K562 (cell line): ENCODE measurements around the gene EPHA7. TPM values are rescaled to one million over a fixed set of nuclear protein-coding genes. Genes with fewer than 3 reads are reported as not detected.

Experiments used
- ATAC-seq: fragments of 200-7000 bp; cut with Tn5 transposase; 3 replicates; pipeline ENCODE4 v1.9.1; 2020; ENCODE audit warnings: moderate library complexity
- BruUV-seq: library from RNA; stranded (reverse); fragments of 400-500 nt; replicated peaks from 2 replicates; lab custom pipeline; 2021; lab: Mats Ljungman, UMichigan
- CTCF ChIA-PET: fragments of 300-600 bp; formaldehyde crosslinking; extraction: SDS; loops from one replicate; lab custom pipeline; 2021; ENCODE audit warnings: low intra/inter-chr PET ratio; lab: Yijun Ruan, JAX
- POLR2A ChIA-PET: fragments of 300-600, 350-650 bp; sonication (Branson Sonifier 250); formaldehyde crosslinking; extraction: SDS; loops from one replicate; lab custom pipeline; 2021; ENCODE audit warnings: antibody characterized with exemption, inconsistent platforms; lab: Yijun Ruan, JAX
- DNase-seq, 4 experiments: peaks; one replicate each; pipeline versions ENCODE4 v3.0.0 to v3.0.0-alpha.2; 2011 to 2018; ENCODE audit warnings: low spot score in 3 of 4, mixed read lengths in 3 of 4; ENCODE audit errors: extremely low read depth in 1 of 4
- FAIRE-seq: peaks from 2 replicates; lab custom pipeline; 2011; peaks lifted over from hg19 to GRCh38; lab: Jason Lieb, UNC
- H2AFZ ChIP-seq: 2 replicates; pipeline ENCODE4 v1.6.0; 2011; ENCODE audit warnings: low read depth, low read length, control low read depth, inconsistent platforms
- H3K27ac ChIP-seq: fragments of 200-600 bp; 3 replicates; pipeline ENCODE4 v1.8.0; 2011; ENCODE audit warnings: low read depth, mild to moderate bottlenecking, control low read depth, inconsistent platforms, low read length, moderate library complexity, mixed read lengths; ENCODE audit errors: extremely low read depth
- H3K27me3 ChIP-seq, 2 experiments: fragments of 300-600 bp in 1 of 2; 2 replicates in 1 of 2; 3 replicates in 1 of 2; pipeline versions ENCODE4 v1.6.0 to v1.8.0; 2011; ENCODE audit warnings: inconsistent platforms in 2 of 2, low read length in 2 of 2, mild to moderate bottlenecking in 1 of 2, mixed read lengths in 1 of 2, moderate library complexity in 1 of 2; ENCODE audit not compliant: control insufficient read depth in 2 of 2, insufficient read depth in 2 of 2
- H3K36me3 ChIP-seq: fragments of 300-600 bp; 3 replicates; pipeline ENCODE4 v1.8.0; 2011; ENCODE audit warnings: mild to moderate bottlenecking, low read length, inconsistent platforms; ENCODE audit not compliant: control insufficient read depth, insufficient read depth
- H3K4me1 ChIP-seq, 2 experiments: fragments of 200-600 bp in 1 of 2; replicated peaks in 1 of 2; 2 replicates in 1 of 2; 3 replicates in 1 of 2; pipeline versions ENCODE4 v1.5.1 to v1.8.0; 2011; ENCODE audit warnings: inconsistent platforms in 2 of 2, low read length in 2 of 2, mild to moderate bottlenecking in 1 of 2, mixed read lengths in 1 of 2, moderate library complexity in 1 of 2; ENCODE audit not compliant: control insufficient read depth in 2 of 2, insufficient read depth in 2 of 2
- H3K4me2 ChIP-seq: 2 replicates; pipeline ENCODE4 v1.6.1; 2011; ENCODE audit warnings: low read length, control low read depth, inconsistent platforms, mixed read lengths; ENCODE audit not compliant: insufficient read depth
- H3K4me3 ChIP-seq: fragments of 200-600 bp; sonication (generic), shearing (Covaris generic); 2 replicates; pipeline ENCODE4 v1.5.1; 2016; ENCODE audit warnings: control low read depth, inconsistent platforms
- H3K79me2 ChIP-seq: fragments of 200-600 bp; 3 replicates; pipeline ENCODE4 v1.8.0; 2011; ENCODE audit warnings: low read length, inconsistent platforms; ENCODE audit not compliant: control insufficient read depth, insufficient read depth
- H3K9ac ChIP-seq, 2 experiments: 2 replicates each; pipeline versions ENCODE4 v1.6.0 to v1.6.1; 2011; ENCODE audit warnings: low read depth in 2 of 2, low read length in 2 of 2, control low read depth in 1 of 2, inconsistent platforms in 1 of 2, mild to moderate bottlenecking in 1 of 2, mixed read lengths in 1 of 2; ENCODE audit not compliant: insufficient read depth in 1 of 2
- H3K9me1 ChIP-seq: one replicate; pipeline ENCODE4 v1.6.0; 2011; ENCODE audit warnings: inconsistent platforms, mild to moderate bottlenecking, low read length, moderate library complexity; ENCODE audit not compliant: control insufficient read depth, insufficient read depth
- H3K9me3 ChIP-seq: replicated peaks from 2 replicates; pipeline ENCODE4 v1.5.1; 2011; ENCODE audit warnings: low read depth, low read length, inconsistent platforms; ENCODE audit not compliant: control insufficient read depth, insufficient read depth
- H4K20me1 ChIP-seq: replicated peaks from 2 replicates; pipeline ENCODE4 v1.6.1; 2011; ENCODE audit warnings: low read length, inconsistent platforms, mixed read lengths; ENCODE audit not compliant: control insufficient read depth, insufficient read depth
- SAFB ChIP-seq: fragments of 200-400 bp; formaldehyde crosslinking; IDR thresholded peaks from 2 replicates; pipeline ENCODE4 v1.6.1; 2017; ENCODE audit warnings: low read depth, low read length, borderline replicate concordance
- SIRT6 ChIP-seq: IDR thresholded peaks from one replicate; pipeline ENCODE4 v1.6.1; 2012; ENCODE audit warnings: low read depth, mild to moderate bottlenecking, control low read depth, inconsistent platforms, low read length, moderate library complexity
- WGBS: fragments of 100-300 bp; shearing (Covaris generic); methylation state at CpG from one replicate; pipeline ENCODE4 v1.1.6; 2016; ENCODE audit warnings: low coverage, mixed read lengths; ENCODE audit not compliant: insufficient coverage; ENCODE audit errors: missing lambda C conversion rate; 5-methylcytosine and 5-hydroxymethylcytosine counted together
- in situ Hi-C: fragments of 300-500 bp; cut with MboI; formaldehyde crosslinking; loops from 4 replicates; pipeline ENCODE4 v1.15.0; 2018; ENCODE audit warnings: inconsistent platforms, mixed read lengths
- intact Hi-C: fragments of 100-400 bp; cut with micrococcal nuclease; formaldehyde crosslinking; loops from 2 replicates; pipeline ENCODE4 v1.14.2; 2022
- polyA plus RNA-seq, 8 experiments: library from polyadenylated mRNA; depleted of rRNA in 4 of 8; stranded (reverse) in 5 of 8; unstranded in 3 of 8; fragments of >200 nt; fragmentation: Nextera tagmentation in 2 of 8; fragmentation: Illumina TruSeq in 1 of 8; extraction: Ambion mirVana in 2 of 8; extraction: Trizol in 1 of 8; gene quantifications; 2 replicates each; pipeline versions ENCODE4 v1.2.1 to v1.2.3, GENCODE V29; 2011 to 2014; ENCODE audit warnings: inconsistent platforms in 1 of 8, missing spikeins in 1 of 8
- total RNA-seq, 7 experiments: library from RNA; depleted of rRNA in 6 of 7; stranded (reverse); fragments of >200 nt in 6 of 7; fragmentation: Illumina TruSeq in 2 of 7; extraction: Trizol in 2 of 7; gene quantifications; 2 replicates each; pipeline versions ENCODE4 v1.2.1 to v1.2.3, GENCODE V29; 2011 to 2021; ENCODE audit warnings: low replicate concordance in 1 of 7
- TF ChIP-seq, protein P1 (sequence below): sonication (generic); formaldehyde crosslinking; IDR thresholded peaks from 2 replicates; pipeline ENCODE4 v1.8.0; 2022; ENCODE audit warnings: mild to moderate bottlenecking, missing genetic modification reagents
- TF ChIP-seq, protein P2 (sequence below): fragments of 200-400 bp; formaldehyde crosslinking; IDR thresholded peaks from 2 replicates; pipeline ENCODE4 v1.6.1; 2017; ENCODE audit warnings: mild to moderate bottlenecking, low read depth, low read length, moderate library complexity

EPHA7 gene
- total and polyA plus RNA-seq, 9 of the 15 experiments (the other 6 are each of a cell fraction or from before 2014, with no cell fraction given): not detected

DNA sequence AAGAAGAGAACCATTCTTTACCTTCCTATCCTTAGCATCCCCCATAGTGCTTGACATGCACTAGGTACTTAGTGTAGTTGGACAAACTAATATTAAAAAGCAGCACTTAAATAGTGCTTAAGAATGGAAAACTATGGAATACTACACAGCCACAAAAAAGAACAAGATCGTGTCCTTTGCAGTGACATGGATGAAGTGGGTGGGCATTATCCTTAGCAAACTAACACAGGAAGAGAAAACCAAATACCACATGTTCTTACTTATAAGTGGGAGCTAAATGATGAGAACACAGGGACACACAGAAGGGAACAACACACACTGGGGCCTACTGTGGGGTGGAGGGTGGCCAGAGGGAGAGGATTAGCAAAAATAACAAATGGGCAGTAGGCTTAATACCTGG lies 66.8 kb downstream of the EPHA7 start:
- no peak for FAIRE-seq
- Histone ChIP-seq H2AFZ (no peak overlapping the region), H3K27me3 (no peaks in the 10 kb centered on the region), H3K4me3 (no peak overlapping the region), H3K36me3 (no peaks in the 10 kb centered on the region), H3K4me2 (no peak overlapping the region), H3K27ac (no peak overlapping the region), H3K9me3 (no peaks in the 10 kb centered on the region), H3K79me2 (no peaks in the 10 kb centered on the region), H3K9ac (no peak overlapping the region), H3K9me1 (no peaks in the 10 kb centered on the region), H3K4me1 (no peaks in the 10 kb centered on the region), H4K20me1 (no peaks in the 10 kb centered on the region)
- intact Hi-C loops: no loop called here
- TF ChIP-seq, protein P1, sequence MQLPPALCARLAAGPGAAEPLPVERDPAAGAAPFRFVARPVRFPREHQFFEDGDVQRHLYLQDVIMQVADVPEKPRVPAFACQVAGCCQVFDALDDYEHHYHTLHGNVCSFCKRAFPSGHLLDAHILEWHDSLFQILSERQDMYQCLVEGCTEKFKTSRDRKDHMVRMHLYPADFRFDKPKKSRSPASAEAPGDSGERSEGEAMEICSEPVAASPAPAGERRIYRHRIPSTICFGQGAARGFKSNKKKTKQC (CRISPR knock-in tag): no peak
- TF ChIP-seq, protein P2, sequence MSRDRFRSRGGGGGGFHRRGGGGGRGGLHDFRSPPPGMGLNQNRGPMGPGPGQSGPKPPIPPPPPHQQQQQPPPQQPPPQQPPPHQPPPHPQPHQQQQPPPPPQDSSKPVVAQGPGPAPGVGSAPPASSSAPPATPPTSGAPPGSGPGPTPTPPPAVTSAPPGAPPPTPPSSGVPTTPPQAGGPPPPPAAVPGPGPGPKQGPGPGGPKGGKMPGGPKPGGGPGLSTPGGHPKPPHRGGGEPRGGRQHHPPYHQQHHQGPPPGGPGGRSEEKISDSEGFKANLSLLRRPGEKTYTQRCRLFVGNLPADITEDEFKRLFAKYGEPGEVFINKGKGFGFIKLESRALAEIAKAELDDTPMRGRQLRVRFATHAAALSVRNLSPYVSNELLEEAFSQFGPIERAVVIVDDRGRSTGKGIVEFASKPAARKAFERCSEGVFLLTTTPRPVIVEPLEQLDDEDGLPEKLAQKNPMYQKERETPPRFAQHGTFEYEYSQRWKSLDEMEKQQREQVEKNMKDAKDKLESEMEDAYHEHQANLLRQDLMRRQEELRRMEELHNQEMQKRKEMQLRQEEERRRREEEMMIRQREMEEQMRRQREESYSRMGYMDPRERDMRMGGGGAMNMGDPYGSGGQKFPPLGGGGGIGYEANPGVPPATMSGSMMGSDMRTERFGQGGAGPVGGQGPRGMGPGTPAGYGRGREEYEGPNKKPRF: no peak
- no peak for TF ChIP-seq SIRT6
- no peak for TF ChIP-seq SAFB
- BruUV-seq: no TSS peak
- 8% methylated on average over 1 of the region's 1 CpG for whole genome bisulfite sequencing
- ChIA-PET POLR2A (no interaction called here), CTCF (no interaction called here)
- DNase-seq: no peak
- no peak for ATAC-seq
- in situ Hi-C loops: no loop called here
